ENCODE measurements around the gene ETS1.

The ETS1 gene

DNA sequence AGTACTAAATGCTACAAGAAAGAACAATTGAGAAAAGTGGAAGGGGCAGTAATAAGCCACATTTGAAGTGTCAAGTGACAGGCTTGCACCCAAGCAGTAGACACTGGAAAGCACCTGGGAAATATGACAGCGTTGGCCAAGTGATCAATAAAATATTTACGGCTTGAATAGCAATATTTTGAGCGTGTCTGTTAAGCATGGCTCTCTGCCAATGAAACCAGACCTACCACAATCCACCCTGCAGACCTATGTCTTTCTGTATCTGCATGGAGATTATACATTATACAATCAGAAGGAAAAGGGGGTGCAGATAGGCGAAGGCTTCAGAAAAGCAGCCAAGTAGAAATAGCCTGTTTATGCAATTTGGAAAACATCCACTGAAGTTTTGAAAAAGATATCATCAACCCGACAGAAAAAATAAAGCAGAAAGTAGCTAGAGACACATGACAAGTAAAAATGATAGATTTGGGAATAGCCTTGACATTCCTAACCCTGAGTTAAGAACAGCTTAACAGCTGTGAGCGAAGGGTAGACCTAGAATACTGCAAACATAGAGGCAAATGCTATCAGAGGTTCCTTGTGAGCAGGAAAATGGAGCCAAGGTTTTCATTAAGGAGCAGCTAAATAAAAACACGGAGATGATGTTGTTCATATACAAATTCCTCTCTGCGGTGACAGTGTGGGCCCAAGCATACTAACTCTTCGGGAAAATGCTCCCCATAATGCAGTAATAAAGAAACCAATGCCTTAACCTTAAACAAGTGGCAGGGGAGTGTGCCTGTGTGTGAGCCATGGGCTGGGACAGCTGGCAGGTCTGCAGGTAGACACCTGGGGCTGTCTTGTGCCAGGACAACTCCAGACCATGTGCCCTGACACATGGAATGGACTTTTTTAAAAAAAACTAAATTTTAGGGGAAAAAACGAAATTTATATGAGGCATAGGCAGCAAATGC lies 71.3 kb downstream of the ETS1 start:
- DNase-seq (ENCODE audit: low read depth): no peak
- peak overlapping the region; percentile 29 for H3K4me3 ChIP-seq (replicated peaks; ENCODE audit: low read depth, low read length)
- TF ChIP-seq CTCF (IDR thresholded peaks at IDR 0.05; ENCODE audit: low read length, missing control alignments): no peak

DNA sequence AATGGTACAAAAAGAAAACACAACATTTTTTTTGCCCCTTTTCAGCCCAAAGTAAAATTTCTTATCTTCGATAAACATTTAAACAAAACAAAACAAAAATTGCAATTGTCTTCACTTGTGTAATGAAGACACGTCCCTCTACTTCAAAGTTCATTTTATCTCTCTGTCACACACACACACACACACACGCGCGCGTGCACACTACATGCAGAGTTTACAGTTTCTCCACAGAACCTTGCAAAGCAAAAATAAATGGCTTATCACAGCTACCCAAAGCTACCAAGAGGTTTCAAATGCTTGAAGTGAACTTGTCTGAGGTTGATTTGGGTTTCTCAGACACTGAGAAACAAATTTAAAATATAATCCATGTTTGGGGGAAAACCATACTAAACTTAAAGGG lies 72.3 kb downstream of the ETS1 start:
- no peak for TF ChIP-seq CTCF (IDR thresholded peaks at IDR 0.05; ENCODE audit: low read length, missing control alignments)
- no peak for DNase-seq (ENCODE audit: low read depth)
- H3K4me3 ChIP-seq (replicated peaks; ENCODE audit: low read depth, low read length): no peak overlapping the region

DNA sequence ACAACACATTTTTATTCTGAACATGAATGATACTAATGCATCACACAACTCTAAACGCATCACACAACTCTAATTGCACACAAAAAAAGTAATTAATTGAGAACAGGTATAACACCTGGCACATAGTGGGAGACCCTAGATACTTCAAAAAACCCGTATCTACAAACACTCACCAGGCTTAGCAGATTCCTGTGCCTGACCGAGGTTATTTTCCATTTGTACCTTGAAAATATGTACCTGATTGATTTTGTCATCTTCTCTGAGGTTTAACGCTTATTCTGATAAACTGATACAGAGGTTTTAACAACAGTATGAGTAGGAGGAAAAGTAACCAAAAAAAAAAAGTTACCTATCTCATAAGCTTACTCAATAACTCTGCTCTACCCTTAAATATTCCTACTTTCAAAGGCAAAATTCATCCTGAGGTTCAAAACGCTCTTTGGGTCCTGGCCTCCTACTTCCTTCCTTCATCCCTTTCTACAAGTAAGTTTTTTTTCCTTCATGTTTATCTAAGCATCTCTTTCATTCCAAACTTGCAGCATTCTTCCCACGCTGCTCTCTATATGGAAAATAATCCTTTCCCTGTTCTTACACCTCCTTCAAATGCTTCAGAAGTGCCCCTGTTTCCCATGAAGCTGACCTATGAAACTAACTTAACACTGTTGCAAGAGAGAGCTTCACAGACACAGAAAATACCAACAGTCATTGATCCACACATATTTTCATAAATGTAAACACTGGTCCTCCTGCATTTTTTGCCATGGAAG lies 73.3 kb downstream of the ETS1 start:
- no peak for DNase-seq (ENCODE audit: low read depth)
- no peak for TF ChIP-seq CTCF (IDR thresholded peaks at IDR 0.05; ENCODE audit: low read length, missing control alignments)
- H3K4me3 ChIP-seq (replicated peaks; ENCODE audit: low read depth, low read length): no peak overlapping the region

DNA sequence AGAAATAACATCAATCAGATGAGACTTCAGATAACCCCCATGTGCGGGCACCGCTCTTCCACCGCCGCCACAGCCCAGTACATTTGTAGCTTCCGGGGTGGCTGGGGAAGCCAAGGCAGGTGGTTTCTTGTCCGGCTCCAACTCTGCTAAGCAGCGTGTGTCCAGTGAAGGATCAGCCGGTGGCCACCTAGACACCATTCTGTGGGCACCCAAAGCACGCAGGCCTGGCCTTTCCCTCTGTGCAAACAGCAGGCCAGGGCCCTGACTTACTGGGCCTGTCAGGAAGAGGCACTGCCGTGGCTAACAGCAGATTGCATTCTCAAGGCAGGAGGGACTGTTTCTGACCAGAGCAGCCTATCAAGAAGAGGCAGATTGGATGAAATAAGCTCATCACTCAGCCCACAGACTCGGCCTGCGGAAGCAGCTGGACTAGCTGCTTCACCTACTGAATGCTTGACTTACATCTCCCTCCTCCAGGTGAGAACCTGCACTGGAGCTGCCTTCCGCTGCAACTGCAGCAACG lies 74.8 kb downstream of the ETS1 start:
- H3K4me3 ChIP-seq (replicated peaks; ENCODE audit: low read depth, low read length): no peak overlapping the region
- DNase-seq (ENCODE audit: low read depth): no peak
- no peak for TF ChIP-seq CTCF (IDR thresholded peaks at IDR 0.05; ENCODE audit: low read length, missing control alignments)

DNA sequence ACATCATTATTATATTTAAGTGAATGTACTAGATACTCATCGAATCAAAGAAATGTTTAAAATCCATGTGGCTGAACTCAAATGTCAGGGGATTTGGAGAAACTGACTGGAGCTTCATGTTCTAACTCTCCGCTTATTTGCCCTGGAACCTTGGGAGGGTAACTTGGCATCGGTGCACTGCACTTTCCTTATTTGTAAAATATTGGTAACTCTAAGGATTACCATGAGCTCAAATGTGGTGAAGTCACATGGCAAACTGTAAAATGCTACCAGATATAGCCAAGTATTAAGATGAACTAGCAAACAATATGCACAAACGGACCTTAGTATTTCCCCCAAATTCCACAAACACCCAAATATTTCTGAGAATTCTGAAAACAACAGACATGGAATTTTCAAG lies 75.6 kb downstream of the ETS1 start:
- no peak for DNase-seq (ENCODE audit: low read depth)
- TF ChIP-seq CTCF (IDR thresholded peaks at IDR 0.05; ENCODE audit: low read length, missing control alignments): no peak
- H3K4me3 ChIP-seq (replicated peaks; ENCODE audit: low read depth, low read length): no peak overlapping the region

GRCh38 chr11:128509621-128510389 lies 77.6 kb downstream of the ETS1 start:
- DNase-seq (ENCODE audit: low read depth): no peak
- TF ChIP-seq CTCF (IDR thresholded peaks at IDR 0.05; ENCODE audit: low read length, missing control alignments): no peak
- no peak overlapping the region for H3K4me3 ChIP-seq (replicated peaks; ENCODE audit: low read depth, low read length)

Measured in fibroblast of pulmonary artery (primary cell).